ENCODE data around the gene DDC. TPM values are rescaled to one million over a fixed set of nuclear protein-coding genes. Genes with fewer than 3 reads are reported as not detected.

DDC gene
- total RNA-seq, 1 donor from 2014 or later = not detected

- no peak for DNase-seq (ENCODE audit: extremely low read depth, low read depth, low spot score)
Observed at GRCh38 chr7:50421043-50421442, 144.2 kb downstream of the DDC start.

DNA sequence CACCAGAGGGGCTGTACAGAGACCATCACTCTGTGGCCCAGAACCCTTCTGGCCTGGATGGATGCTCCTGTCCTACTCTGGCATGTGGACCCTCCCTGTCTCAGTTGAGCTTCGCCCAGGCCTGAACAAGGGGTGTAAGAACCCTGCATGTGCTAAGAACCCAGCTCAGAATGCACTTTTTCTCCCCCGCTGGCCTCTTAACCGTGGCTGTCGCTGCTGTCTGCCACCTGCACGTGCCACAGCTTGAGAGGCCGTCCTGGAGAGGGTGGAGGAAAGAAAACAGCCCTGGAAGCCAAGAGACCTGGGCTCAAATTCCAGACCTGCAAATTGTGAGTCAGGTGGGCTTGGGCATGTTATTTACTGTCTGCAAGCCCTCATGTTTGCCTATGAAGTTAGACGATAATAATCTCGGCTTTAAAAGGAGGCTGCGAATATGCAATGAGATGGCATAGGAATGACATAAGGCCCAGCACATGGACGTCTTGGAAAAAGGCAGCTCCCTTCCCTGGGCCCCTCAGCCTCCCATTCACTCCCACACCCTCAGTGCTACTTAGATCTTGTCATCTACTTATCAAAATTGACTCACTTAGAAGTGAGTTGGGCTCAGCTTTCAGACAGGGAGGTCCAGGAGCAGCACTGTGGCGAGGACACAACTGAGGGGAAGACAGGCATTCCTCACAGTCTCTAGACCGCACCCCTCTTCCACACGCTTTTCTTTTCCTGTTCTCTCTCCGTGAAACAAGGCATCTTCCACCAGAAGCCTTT is 146.5 kb downstream of the DDC start:
- DNase-seq (ENCODE audit: extremely low read depth, low read depth, low spot score) = no peak

DNA sequence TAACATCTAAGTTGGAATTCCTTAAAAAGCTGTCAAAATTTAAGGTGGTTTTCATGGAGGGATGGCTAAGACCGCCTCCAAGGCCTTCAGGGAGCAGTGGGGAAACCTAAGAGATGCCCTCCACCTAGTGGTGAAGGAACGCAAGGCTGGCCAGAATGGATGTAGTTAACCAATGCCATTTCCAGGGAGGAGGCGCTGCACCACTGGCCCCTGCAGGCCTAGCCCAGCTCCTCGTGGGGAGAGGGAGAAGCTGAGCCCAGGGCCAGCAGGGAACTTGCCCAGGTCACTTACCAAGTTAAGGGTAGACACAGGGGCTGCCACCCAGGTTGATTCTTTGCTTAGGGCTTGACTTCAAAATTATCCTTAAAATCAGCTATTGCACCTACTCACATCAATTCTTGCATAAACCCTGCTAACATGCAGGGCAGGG is 147.1 kb downstream of the DDC start:
- DNase-seq (ENCODE audit: extremely low read depth, low read depth, low spot score) = peak; percentile 55

GRCh38 chr7:50416527-50417182 is 148.6 kb downstream of the DDC start:
- no peak for DNase-seq (ENCODE audit: extremely low read depth, low read depth, low spot score)

GRCh38 chr7:50415844-50416364 is 149.3 kb downstream of the DDC start:
- DNase-seq (ENCODE audit: extremely low read depth, low read depth, low spot score) = no peak

- DNase-seq (ENCODE audit: extremely low read depth, low read depth, low spot score) = no peak
Observed at GRCh38 chr7:50413561-50413960, 151.6 kb downstream of the DDC start.

GRCh38 chr7:50412973-50413372 is 152.2 kb downstream of the DDC start:
- no peak for DNase-seq (ENCODE audit: extremely low read depth, low read depth, low spot score)

DNA sequence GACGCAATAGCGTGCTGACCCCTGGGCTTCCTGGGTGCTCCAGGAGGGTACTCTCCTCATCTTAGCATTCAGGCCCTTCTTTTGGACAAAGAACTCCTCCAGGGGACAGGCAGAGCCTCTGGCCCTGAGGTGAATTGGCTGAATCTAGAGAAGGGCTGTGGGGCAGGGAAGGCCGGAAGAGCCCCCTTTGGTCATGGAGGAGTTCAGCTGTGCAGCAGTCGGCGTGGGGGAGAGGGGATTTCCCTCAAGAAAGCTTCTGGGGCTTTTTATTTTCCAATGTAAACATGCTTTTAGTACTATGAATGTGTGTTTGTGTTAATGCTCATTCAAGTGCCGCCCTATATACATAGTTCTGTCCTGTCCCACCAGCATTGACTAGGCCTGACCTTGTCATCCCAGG is 153.9 kb downstream of the DDC start:
- no peak for DNase-seq (ENCODE audit: extremely low read depth, low read depth, low spot score)

DNA sequence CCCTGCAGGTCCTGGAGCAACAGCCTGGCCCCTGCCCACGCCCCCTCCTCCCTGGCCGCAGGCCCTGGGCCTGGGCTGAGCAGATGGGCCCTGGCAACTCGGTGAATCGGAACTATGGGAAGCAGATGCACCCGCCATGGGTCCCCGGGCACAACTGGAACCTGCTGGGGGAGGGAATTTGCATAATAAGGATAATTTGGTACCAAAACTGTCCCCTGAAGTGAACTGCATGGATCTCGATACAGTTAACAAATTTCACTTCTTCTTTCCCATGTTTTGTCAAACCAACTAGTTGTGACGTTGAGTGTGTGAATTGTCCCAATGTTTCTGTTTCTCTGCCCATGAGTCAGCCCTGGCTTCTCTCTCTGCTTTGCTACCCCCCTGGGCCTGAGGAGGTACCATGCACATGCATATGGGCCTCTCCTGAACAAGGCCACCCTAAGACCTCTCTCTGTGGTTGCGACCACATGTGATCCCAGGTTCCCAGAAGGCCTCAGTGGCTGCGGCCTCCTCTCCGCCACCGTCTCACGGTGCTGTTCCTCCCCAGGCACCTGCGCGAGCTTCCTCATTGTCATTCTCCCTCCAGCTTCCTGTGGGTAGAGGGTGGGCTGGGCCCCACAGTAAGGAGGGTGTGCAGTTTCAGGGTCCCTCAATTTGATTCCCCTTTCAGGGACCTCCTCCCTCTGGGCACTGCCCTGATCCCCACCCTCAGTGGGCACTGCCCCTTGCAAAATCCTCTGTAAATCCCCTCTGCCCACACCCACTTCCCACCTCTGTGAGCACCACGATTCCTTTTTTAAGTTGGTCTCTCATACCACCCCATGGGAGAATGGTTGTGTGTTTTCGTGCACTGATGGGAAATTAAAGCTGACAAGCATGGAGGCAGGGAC is 155.1 kb downstream of the DDC start:
- no peak for DNase-seq (ENCODE audit: extremely low read depth, low read depth, low spot score)

Other genes starting within 250 kb of the DDC start
- 8.0 and 11.1 TPM in 2 replicates for gene FIGNL1, start 115.1 kb downstream of the DDC start, total RNA-seq
- gene GRB10, start 217.5 kb upstream of the DDC start, total RNA-seq = 78.4 and 131 TPM in 2 replicates

Data from glomerular endothelial cell (primary cell).